Activated CD4-positive, alpha-beta T cell treated with anti-CD3 and anti-CD28 coated beads, Interleukin-2, Interleukin-6, amounts not matched to agents 100 ng/mL and 50 ng/mL, durations not matched to agents 16 hours and 8 hours (primary cell): ENCODE data around the gene PBRM1.
"Not testable (repeated sequence)": the region's sequence is repeated elsewhere in the genome, so short reads cannot be mapped to it uniquely, and the experiment has no call there.

ENCODE experiments used
- DNase-seq: peaks from one replicate; pipeline ENCODE4 v3.0.0-alpha.2; 2020

PBRM1 gene

DNA sequence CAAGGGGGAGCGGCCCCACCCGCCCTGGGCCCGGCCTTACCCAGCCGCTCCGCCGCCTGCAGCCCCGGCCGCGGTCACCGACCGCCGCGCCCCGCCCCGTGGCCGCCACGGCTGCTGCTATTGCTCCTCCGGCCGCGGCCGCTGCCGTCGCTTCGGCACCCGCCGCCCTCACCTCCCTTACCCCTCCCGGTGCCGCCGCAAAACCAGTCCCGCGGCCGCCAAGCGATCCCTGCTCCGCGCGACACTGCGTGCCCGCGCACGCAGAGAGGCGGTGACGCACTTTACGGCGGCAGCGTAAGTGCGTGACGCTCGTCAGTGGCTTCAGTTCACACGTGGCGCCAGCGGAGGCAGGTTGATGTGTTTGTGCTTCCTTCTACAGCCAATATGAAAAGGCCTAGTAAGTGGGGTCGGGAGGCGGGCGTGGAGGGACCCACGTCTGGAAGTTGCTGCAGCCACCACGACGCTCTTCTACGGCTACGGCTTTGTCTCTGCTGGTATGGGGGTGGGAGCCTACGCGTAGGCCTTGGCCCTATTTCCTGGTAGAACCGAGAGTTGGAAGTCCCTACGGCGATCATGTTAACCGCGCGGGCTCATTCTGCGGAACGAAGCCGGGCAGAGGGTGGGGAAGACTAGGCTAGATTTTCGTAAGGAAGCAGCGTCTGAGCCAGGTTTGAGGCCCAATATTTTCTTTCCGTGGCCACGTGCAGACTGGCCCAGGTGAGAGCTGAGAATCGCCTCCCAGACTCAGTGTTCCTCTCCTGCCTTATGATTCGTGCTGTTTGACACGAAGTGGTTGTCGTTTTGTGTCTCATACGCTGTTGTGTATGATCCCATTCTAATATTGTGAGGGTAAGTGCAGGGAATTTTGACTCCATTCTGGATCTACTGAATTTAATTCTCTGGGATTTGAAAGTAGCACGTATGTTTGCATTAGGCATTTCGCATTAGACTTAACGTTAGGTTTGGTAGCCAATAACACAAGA lies at the start of gene PBRM1, which contains the start of gene GNL3:
TSS of gene PBRM1 (minus strand) at position 205 of the 983 bp plus-strand sequence.
TSS of gene GNL3 (plus strand) at position 324 of the 983 bp plus-strand sequence. CDS start at position 385, 61 bp downstream.
- DNase-seq, result peak; percentile 96

DNA sequence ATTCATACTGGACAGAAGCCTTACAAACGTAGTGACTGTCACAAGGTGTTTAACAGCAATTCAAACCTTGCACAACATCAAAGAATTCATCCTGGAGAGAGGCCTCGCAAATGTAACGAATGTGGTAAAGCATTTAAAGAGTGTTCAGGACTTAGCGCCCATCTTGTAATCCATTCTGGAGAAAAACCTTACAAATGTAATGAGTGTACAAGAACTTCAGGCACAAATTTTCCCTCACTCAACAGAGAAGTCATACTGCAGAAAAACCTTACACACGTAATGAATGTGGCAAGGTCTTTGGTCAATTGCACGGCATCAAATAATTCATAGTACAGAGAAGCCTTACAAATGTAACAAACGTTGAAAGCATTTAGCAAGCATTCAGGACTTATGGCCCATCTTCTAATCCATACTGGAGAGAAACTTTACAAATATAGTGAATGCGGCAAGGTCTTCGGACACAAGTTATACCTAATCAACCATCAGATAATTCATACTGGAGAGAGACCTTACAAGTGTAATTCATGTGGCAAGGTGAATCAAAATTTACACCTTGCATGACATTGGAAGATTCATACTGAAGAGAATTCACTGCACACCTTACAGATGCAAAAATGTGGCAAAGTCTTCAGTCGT lies 47.7 kb upstream of the PBRM1 start:
- DNase-seq, result no peak

- DNase-seq, result no peak
Measured at GRCh38 chr3:52731590-52731989, 45.9 kb upstream of the PBRM1 start.

GRCh38 chr3:52730681-52731080 lies 45.0 kb upstream of the PBRM1 start:
- DNase-seq, result no peak

DNA sequence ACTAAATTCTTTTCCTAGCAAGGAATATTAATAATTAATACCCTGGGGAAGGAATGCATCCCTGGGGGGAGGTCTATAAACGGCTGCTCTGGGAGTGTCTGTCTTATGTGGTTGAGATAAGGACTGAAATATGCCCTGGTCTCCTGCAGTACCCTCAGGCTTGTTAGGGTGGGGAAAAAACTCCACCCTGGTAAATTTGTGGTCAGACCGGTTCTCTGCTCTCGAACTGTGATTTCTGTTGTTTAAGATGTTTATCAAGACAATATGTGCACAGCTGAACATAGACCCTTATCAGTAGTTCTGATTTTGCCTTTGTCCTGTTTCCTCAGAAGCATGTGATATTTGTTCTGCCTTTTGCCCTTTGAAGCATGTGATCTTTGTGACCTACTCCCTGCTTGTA lies 43.0 kb upstream of the PBRM1 start:
- not testable (repeated sequence) for DNase-seq

DNA sequence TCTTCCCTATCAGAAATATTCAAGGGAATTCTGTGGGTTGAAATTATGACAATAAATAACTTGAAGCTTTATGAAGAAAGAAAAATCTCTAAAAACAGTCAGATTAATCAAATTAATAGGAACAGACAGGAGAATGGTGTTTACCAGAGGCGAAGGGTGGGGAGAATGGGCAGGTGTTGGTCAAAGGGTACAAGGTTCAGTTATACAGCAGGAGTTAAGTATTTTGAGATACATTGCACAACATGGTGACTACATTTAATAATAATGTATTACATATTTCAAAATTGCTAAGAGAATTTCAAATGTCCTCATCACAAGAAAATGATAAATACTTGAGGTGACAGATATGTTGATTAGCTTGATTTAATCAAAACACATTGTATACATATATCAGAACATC lies 38.8 kb upstream of the PBRM1 start:
- no peak for DNase-seq

DNA sequence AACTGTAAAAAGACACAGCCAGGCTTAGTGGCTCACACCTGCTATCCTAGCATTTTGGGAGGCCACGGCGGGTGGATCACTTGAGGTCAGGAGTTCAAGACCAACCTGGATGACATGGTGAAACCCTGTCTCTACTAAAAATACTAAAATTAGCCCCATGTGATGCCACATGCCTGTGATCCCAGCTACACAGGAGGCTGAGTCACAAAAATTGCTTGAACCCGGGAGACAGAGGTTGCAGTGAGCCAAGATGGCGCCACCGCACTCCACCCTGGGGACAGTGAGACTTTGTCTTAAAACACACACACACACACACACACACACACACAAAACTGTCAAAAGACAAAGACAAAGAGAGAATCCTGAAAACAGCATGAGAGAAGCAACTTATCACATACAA lies 38.2 kb upstream of the PBRM1 start:
- DNase-seq, result no peak

GRCh38 chr3:52722491-52722890 lies 36.8 kb upstream of the PBRM1 start:
- DNase-seq, result no peak

DNA sequence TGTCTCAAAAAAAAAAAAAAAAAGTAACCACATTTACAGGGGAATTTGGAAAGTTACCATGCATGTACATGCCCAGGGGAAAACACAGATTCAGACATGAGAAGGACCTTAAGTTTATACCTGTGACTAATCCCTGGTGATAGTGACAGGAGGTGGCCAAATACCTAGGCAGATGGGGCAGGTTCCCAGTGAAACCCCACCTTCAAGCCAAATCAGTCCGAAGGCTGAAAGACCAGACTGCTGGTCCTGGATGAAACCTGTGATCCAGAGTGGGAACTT lies 36.0 kb upstream of the PBRM1 start:
- no peak for DNase-seq

DNA sequence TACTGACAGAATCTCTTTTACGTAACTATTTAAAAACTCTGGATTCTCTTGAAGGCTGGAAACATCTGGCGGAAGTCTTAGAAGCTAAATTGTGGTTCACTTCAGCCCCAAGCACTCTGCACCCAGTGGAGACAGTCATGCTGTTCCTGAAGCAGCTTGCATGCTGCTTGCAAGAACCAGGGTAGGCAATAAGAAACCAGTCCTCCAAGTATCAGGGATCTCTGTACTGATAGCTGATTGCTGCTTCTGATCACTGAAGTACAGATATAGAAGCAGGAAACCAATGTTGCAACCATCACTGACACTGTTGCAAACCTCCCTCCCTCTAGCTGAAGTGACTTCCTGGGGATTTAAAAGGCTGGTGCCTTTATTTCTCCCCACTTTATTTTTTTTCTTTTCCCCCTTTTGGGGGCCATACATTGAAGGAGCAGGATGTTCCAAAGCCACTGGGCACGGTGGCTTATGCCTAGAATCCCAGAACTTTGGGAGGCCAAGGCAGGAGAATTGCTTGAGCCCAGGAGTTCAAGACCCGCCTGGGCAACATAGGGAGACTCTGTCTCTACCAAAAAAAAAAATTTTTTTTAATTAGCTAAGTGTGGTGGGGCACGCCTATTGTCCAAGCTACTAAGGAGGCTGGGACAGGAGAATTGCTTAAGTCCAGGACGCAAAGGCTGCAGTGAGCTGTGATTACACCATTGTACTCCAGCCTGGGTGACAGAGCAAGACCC lies 35.5 kb upstream of the PBRM1 start:
- DNase-seq, result peak; percentile 32

- no peak for DNase-seq
Measured at GRCh38 chr3:52719618-52720017, 33.9 kb upstream of the PBRM1 start.

DNA sequence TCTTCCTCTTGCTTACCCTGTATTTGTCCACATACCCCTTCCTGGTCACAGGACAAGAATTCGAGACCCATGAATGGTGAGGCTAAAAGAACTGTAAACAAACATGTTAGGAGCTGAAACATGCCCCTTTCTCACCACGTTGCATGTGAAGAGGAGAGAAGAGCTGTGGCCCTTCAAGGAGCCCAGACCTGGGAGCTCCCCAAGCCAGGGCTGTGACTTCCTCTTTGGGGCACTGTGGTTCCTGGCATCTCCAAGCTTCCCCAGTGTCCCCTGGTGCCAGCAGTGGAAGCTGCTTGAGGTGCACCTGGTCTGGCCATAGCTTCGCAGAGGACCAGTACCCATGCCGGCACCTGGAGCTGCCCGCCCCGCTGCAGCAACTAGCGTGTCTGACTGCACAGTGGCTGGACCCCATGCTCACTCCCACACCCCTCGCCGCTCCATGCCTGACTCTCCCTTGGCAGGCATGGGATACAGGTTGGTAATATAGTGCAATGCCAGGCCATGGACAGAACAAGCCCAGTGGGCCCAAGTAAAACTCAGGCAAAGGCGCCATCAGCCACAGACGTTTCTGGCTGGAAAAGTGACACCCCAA lies 30.1 kb upstream of the PBRM1 start:
- DNase-seq, result no peak

DNA sequence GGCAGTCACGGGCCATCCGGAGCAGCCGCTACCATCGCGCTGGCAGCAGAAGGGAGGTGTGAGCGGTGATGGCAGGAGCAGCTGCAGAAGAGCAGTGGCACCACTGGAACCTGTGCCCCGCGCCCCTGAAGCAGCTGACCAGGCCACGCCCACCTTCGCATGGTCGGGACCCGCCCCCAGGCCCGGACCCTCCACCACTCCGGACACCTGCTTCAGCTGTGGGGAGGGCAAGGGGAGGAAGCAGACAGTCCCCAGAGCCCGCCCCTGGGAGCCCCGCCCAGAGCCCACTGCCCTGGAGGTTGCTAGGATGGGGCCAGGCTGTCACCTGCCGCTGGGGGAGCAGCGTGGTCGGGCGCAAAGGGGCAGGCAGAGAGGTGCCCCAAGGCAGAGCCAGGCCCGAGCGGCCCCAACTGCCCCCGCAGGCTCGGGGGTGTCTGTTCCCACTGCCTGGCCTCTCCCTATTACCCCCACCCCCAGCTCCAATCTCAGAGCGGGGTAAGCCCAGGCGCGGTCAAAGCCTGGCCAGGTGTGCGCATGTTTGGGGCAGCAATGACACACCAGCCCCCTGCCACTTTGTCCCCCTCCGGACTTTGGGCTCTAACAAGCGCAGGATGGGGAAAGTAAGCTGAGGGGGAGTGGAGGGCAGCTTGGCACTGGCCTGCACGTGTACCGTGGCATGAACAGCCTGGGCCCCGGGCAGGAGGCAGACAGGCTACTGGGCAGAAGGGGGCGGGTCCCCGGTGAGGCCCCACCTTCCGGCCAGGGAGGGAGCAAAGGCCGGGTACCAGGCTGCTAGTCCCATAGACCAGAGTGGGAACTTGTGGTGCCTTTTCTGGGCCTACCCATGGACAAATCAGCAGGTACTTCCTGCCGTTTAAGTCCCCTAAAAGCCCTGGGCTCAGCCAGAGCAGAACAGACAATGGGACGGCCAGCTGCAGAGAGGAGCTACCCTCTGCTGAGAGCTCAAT lies 28.9 kb upstream of the PBRM1 start:
- DNase-seq, result no peak

DNA sequence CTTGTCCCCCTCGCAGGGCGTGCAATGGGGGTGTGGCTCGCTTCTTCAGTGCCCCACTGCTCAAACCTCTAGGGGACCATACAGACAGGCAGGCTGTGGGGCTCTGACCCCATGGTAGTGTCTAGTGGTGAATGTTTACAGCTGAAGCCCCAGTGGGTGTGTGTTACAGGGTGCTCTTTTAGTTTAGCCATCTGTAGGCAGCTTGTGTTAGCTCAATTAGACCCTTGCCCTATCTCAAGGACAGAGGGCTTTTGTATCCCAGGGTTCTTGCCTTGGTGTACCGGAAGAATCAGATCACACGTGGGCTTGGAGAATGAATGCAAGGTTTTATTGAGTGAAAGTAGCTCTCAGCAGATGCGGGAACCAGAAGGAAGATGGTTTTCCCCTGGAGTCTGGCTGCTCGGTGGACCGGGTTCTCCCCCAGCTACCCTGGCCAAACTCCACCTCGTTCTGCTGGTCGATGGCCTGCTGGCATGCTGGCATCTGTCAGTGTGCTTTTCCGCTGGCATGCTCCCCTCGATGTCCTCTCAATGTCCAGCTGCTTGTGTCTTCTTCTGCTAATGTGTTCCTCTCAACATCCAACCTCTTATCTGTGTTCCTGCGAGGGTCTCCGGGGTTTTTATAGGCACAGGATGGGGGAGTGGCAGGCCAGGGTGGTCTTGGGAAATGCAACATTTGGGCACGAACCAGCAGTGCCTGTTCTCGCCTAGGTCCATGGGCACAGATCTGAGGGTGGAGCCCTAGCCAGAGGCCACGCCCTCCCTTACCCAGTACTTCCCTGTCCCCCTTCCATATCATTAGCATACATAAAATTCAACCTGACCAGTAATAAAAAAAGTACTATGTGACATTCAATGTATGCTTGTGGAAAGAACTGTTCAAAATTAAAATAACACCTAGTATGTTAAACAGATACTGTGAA lies 26.8 kb upstream of the PBRM1 start:
- DNase-seq, result no peak

GRCh38 chr3:52710512-52710911 lies 24.8 kb upstream of the PBRM1 start:
- DNase-seq, result no peak

DNA sequence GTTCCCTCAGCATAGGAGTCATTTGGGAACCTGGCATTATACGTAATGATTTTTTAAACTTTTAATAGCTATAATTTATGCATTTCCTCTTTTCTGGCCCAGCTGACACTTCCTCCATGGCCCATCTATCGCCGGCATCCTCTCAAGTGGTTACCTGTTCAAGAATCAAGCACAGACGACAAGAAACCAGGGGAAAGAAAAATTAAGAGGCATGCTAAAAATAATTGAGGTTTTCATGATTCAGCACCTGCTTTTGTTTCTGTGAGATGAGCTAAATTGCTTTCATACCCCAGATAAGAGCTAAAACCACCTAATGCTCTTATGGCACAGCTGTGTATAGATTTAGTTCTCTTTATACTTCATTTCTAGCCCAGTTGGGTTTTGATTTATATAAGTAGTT lies 21.9 kb upstream of the PBRM1 start:
- DNase-seq, result no peak

GRCh38 chr3:52705688-52706686 lies 20.3 kb upstream of the PBRM1 start, which contains the start of the genes GLT8D1 and SPCS1:
GLT8D1 (minus strand) TSS chr3:52705791; CDS start chr3:52700460, 5,331 bp downstream.
SPCS1 (plus strand) TSS chr3:52706106; CDS start chr3:52706247, 141 bp downstream.
- DNase-seq, result peak; percentile 89

GRCh38 chr3:52705438-52705687 lies 19.6 kb upstream of the PBRM1 start:
- no peak for DNase-seq

DNA sequence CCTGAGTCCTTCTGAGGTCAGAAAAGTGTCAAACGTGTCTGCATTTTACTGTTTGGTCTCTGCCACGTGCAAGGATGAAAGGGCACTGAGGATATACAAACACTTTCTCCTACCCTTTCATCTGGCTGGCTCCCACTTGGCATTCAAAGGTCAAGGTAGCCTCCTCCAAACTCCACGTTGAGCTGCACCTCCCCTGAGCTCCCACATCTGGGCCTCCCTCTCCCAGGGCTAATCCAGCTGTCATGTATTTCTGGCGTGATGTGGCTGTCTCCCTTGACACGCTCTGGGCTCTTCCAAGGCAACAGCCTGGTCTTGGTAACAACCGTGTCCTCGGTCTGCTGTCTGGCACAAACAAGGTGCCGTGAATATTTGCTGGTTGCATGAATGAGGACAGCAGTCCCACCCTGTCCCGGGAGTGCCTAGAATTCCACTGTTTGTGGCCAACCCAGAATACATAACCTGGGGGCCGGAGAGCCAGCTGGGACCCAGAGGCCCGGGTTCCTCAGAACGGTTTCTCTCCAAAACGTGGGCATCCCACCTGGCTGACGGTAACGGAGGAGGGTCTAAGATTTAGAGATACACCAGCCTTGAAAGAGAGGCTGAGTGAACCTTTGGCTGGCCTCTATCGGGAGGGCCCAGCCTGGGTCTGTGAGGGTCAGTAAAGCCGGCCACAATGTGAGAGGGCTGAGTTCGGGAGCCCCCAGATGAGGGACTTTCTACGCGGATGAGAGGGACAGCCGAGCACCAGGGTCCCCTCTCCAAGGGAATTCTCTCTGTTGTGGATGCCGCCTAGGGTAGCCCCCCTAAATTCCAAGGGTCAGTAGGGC lies 19.1 kb upstream of the PBRM1 start:
- peak; percentile 30 for DNase-seq
